ENCODE data around the gene IL2RA.
"Not testable (repeated sequence)": the region's sequence is repeated elsewhere in the genome, so short reads cannot be mapped to it uniquely, and the experiment has no call there.

IL2RA gene

DNA sequence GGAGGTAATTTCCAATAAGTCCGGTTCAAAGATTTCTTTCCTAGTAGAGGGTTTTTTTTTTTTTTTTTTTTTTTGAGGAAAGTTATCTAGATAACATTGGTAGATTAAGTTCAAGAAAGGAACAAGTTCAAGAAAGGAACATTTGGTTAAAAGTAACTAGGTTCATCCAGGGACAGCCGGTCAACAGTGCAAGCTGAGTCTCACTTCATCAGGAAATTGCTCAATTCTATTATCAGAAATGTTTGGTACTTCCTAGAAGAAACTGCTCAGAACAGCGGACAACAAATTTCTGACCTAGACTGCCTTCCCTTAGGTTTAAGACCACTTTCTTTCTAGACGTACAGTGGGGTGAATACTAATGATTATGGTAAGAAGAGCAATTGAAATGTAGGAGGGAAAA, 3.7 kb upstream of the IL2RA start:
- Histone ChIP-seq H3K36me3 (ENCODE audit: insufficient read depth, low read depth, low read length) (no peaks in the 10 kb centered on the region), H3K4me1 (ENCODE audit: insufficient read depth, low read length) (no peaks in the 10 kb centered on the region), H3K4me3 (ENCODE audit: low read length) (no peak overlapping the region), H3K27ac (ENCODE audit: low read length) (no peak overlapping the region), H3K27me3 (ENCODE audit: insufficient read depth, low read length) (no peaks in the 10 kb centered on the region), H3K9ac (ENCODE audit: low read depth, low read length) (no peak overlapping the region), H3K9me3 (ENCODE audit: insufficient read depth, low read depth, low read length) (no peaks in the 10 kb centered on the region)

DNA sequence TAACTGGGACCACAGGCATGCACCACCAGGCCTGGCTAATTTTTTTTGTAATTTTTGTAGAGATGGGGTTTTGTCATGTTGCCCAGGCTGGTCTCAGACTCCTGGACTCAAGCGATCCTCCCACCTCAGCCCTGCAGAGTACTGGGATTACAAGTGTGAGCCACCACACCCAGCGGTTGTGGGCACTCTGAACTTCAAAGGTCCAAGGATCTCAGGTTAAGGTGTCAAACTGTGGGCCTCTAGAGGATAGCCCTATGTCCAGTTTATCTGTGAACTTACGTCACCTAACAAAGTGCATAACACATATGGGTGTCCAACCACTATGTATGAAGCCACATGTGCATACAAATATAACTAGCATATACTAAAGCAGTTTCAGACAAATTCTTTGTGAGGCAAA, 3.2 kb upstream of the IL2RA start:
- Histone ChIP-seq H3K27me3 (ENCODE audit: insufficient read depth, low read length) (no peaks in the 10 kb centered on the region), H3K9ac (ENCODE audit: low read depth, low read length) (no peak overlapping the region), H3K27ac (ENCODE audit: low read length) (no peak overlapping the region), H3K4me1 (ENCODE audit: insufficient read depth, low read length) (no peaks in the 10 kb centered on the region), H3K36me3 (ENCODE audit: insufficient read depth, low read depth, low read length) (no peaks in the 10 kb centered on the region), H3K4me3 (ENCODE audit: low read length) (no peak overlapping the region), H3K9me3 (ENCODE audit: insufficient read depth, low read depth, low read length) (no peaks in the 10 kb centered on the region)

DNA sequence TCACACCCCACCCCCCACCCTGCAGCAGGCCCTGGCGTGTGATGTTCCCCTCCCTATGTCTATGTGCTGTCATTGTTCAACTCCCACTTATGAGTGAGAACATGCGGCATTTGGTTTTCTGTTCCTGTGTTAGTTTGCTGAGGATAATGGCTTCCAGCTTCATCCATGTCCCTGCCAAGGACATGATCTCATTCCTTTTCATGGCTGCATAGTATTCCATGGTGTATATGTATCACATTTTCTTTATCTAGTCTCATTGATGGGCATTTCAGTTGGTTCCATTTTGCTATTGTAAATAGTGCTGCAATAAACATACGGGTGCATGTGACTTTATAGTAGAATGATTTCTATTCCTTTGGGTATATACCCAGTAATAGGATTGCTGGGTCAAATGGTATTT, 2.6 kb upstream of the IL2RA start:
- not testable (repeated sequence) for H3K4me1 ChIP-seq (ENCODE audit: insufficient read depth, low read length); H3K9ac ChIP-seq (ENCODE audit: low read depth, low read length); H3K4me3 ChIP-seq (ENCODE audit: low read length); H3K27ac ChIP-seq (ENCODE audit: low read length); H3K9me3 ChIP-seq (ENCODE audit: insufficient read depth, low read depth, low read length); H3K36me3 ChIP-seq (ENCODE audit: insufficient read depth, low read depth, low read length); H3K27me3 ChIP-seq (ENCODE audit: insufficient read depth, low read length)

DNA sequence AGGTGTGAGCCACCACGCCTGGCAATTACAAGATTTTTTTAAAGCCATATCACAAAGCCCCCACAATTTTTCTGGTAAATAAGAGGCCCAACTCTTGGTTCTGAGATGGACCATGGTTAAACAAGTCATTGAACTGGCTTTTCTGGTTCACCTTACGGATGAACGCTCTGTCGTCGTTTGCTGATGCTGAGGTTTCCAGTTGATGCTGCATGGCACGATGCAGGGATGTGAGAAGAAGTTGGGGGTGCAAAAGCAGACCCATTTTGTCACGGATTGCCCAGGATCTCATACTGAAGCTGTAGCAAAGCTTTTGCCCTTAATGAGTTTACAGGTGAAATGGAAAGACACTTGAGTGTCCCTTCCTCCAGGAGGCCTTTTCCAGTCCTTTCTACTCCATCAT, 2.0 kb upstream of the IL2RA start:
- H3K36me3 ChIP-seq (ENCODE audit: insufficient read depth, low read depth, low read length): no peaks in the 10 kb centered on the region
- H3K4me3 ChIP-seq (ENCODE audit: low read length): no peak overlapping the region
- no peak overlapping the region for H3K9ac ChIP-seq (ENCODE audit: low read depth, low read length)
- no peaks in the 10 kb centered on the region for H3K27me3 ChIP-seq (ENCODE audit: insufficient read depth, low read length)
- H3K4me1 ChIP-seq (ENCODE audit: insufficient read depth, low read length): no peaks in the 10 kb centered on the region
- no peak overlapping the region for H3K27ac ChIP-seq (ENCODE audit: low read length)
- no peaks in the 10 kb centered on the region for H3K9me3 ChIP-seq (ENCODE audit: insufficient read depth, low read depth, low read length)

DNA sequence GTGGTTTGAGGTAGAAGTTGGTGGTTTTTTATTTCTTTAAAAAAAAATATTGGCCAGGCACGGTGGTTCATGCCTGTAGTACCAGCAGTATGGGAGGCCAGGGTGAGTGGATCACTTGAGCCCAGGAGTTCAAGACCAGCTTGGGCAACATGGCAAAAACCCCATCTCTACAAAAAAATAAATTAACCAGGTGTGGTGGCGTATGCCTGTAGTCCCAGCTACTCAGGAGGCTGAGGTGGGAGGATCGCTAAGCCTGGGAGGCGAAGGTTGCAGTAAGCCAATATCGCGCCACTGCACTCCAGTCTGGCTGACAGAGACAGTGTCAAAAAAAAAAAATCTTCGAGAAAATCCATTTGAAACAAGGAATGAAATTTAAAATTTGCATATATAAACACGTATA, 1.1 kb downstream of the IL2RA start:
- H3K27me3 ChIP-seq (ENCODE audit: insufficient read depth, low read length): no peaks in the 10 kb centered on the region

DNA sequence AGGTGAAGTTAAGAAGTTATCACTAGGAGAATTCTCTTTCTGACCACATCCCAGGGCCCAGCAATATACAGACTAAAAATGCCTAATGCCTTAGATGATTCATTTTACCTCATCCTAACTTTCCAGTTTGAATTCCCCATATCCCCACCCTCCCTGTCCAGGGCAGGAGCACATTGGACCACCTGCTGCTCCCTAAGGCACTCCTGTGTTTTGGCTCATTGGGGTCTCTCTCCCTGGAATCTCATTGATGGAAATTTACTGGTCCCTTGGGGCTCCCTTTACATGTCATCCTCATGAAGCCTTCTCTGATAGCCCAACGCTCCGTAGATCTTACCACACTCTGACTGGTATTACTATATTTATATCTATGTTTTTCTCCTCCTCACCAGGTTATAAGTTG, 2.7 kb downstream of the IL2RA start:
- Histone ChIP-seq H3K27ac (ENCODE audit: low read length) (no peak overlapping the region), H3K4me1 (ENCODE audit: insufficient read depth, low read length) (no peaks in the 10 kb centered on the region), H3K4me3 (ENCODE audit: low read length) (no peak overlapping the region), H3K9ac (ENCODE audit: low read depth, low read length) (no peak overlapping the region), H3K36me3 (ENCODE audit: insufficient read depth, low read depth, low read length) (no peaks in the 10 kb centered on the region), H3K27me3 (ENCODE audit: insufficient read depth, low read length) (no peaks in the 10 kb centered on the region), H3K9me3 (ENCODE audit: insufficient read depth, low read depth, low read length) (no peaks in the 10 kb centered on the region)

More for the DNA sequence above, 1.1 kb downstream of the IL2RA start:
- Histone ChIP-seq H3K9me3 (ENCODE audit: insufficient read depth, low read depth, low read length) (no peaks in the 10 kb centered on the region), H3K9ac (ENCODE audit: low read depth, low read length) (no peak overlapping the region), H3K36me3 (ENCODE audit: insufficient read depth, low read depth, low read length) (no peaks in the 10 kb centered on the region), H3K4me1 (ENCODE audit: insufficient read depth, low read length) (no peaks in the 10 kb centered on the region), H3K4me3 (ENCODE audit: low read length) (no peak overlapping the region), H3K27ac (ENCODE audit: low read length) (no peak overlapping the region)

DNA sequence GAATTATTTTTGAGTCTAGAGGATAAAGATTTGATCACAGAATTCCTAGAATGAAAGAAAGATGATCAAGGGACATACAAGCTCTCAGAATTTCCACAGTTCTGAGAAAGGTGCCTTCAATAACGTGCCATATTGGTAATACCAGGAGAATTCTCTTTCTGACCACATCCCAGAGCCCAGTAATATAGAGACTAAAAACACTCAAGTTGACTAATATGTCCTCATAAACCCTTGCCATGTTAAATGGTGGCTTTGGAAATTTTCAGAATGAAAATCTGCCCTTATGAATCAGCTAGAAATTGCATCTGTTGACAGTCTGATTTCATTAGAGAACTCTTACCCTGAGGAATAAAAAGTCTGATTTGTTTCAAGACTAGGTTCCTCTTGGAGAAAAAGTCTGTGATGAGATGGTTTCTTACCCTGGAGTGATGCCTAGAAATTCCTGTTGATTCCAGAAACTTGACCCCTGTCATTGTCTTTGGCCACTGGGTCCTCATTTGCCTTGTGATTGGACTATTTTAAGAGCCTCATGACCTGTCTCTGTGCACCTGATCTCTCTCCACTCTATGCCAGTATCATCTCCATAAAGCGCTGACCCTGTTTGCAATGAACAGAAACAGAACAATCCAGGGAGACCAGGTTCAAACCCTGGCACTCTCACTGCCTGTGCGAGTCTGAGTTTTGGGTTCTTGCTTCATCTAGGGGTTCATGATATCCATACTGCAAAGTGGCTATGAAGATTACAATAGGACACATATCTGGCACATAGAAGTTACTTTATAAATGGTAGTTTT, 3.3 kb downstream of the IL2RA start:
- Histone ChIP-seq H3K27ac (ENCODE audit: low read length) (no peak overlapping the region), H3K9ac (ENCODE audit: low read depth, low read length) (no peak overlapping the region), H3K4me1 (ENCODE audit: insufficient read depth, low read length) (no peaks in the 10 kb centered on the region), H3K27me3 (ENCODE audit: insufficient read depth, low read length) (no peaks in the 10 kb centered on the region), H3K36me3 (ENCODE audit: insufficient read depth, low read depth, low read length) (no peaks in the 10 kb centered on the region), H3K9me3 (ENCODE audit: insufficient read depth, low read depth, low read length) (no peaks in the 10 kb centered on the region), H3K4me3 (ENCODE audit: low read length) (no peak overlapping the region)

DNA sequence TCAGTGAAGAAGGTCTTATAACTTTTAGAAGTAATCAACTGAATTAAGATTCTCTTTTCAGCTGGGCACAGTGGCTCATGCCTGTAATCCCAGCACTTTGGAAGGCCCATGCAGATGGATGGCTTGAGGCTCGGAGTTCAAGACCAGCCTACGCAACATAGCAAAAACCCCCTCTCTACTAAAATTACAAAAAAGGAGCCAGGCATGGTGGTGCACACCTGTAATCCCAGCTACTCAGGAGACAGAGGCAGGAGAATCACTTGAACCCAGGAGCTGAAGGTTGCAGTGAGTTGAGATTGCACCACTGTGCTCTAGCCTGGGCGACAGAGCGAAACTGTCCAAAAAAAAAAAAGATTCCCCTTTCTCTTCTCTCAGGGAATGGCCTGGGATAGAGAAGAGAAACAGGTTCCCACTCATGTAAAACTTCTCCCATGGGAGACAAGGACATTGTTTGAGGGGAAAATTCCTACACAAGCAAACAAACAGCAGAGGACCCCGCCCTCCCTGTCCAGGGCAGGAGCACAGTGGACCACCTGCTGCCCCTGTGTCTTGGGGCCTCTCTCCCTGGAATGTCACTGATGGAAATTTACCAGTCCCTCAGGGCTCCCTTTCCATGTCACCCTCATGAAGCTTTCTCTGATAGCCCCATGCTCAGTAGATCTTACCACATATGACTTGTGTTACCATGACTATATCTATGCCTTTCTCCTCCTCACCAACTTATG, 5.6 kb downstream of the IL2RA start:
- H3K9me3 ChIP-seq (ENCODE audit: insufficient read depth, low read depth, low read length): no peaks in the 10 kb centered on the region
- no peaks in the 10 kb centered on the region for H3K27me3 ChIP-seq (ENCODE audit: insufficient read depth, low read length)
- H3K4me1 ChIP-seq (ENCODE audit: insufficient read depth, low read length): no peaks in the 10 kb centered on the region
- H3K4me3 ChIP-seq (ENCODE audit: low read length): no peak overlapping the region
- H3K27ac ChIP-seq (ENCODE audit: low read length): no peak overlapping the region
- H3K36me3 ChIP-seq (ENCODE audit: insufficient read depth, low read depth, low read length): no peaks in the 10 kb centered on the region
- H3K9ac ChIP-seq (ENCODE audit: low read depth, low read length): no peak overlapping the region

DNA sequence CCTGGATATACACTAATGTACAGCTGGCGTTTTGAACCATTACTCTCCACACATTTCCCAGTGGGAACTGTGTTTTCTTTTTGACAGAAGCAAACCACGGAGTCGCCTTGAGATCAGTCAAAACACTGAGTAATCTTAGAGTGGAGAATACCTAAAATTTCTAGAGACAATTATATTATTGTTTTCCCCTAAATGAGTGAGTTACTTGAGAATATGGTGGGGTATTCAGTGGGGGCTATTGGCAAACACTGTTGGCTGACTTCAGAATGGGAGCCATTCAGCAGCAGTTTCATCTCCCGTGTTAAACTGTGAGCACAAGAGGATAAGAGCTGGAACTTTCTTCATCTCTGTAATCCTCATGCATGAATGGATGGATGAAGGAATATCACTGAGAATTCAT, 6.2 kb downstream of the IL2RA start:
- no peak overlapping the region for H3K4me3 ChIP-seq (ENCODE audit: low read length)
- no peaks in the 10 kb centered on the region for H3K27me3 ChIP-seq (ENCODE audit: insufficient read depth, low read length)
- H3K36me3 ChIP-seq (ENCODE audit: insufficient read depth, low read depth, low read length): no peaks in the 10 kb centered on the region
- no peak overlapping the region for H3K27ac ChIP-seq (ENCODE audit: low read length)
- H3K9me3 ChIP-seq (ENCODE audit: insufficient read depth, low read depth, low read length): no peaks in the 10 kb centered on the region
- H3K9ac ChIP-seq (ENCODE audit: low read depth, low read length): no peak overlapping the region
- no peaks in the 10 kb centered on the region for H3K4me1 ChIP-seq (ENCODE audit: insufficient read depth, low read length)

DNA sequence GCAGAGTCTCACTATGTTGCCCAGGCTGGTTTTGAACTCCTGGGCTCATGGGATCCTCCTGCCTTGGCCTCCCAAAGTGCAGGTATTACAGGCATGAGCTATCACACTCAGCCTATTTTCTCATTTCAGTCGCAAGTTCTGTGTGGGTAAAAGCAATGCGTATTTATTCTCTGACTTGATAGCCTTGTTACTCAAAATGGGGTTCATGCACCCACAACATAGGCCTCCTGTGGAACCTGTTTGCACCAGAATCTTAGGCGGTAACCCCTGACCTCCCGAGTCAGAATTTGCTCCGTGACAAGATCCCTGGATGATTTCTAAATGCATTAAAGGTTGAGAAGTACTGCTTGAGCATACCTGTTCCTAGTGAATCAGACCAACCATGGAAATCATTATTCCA, 7.3 kb downstream of the IL2RA start:
- Histone ChIP-seq H3K36me3 (ENCODE audit: insufficient read depth, low read depth, low read length) (no peaks in the 10 kb centered on the region), H3K27ac (ENCODE audit: low read length) (no peak overlapping the region), H3K9ac (ENCODE audit: low read depth, low read length) (no peak overlapping the region), H3K9me3 (ENCODE audit: insufficient read depth, low read depth, low read length) (no peaks in the 10 kb centered on the region), H3K4me1 (ENCODE audit: insufficient read depth, low read length) (no peaks in the 10 kb centered on the region), H3K27me3 (ENCODE audit: insufficient read depth, low read length) (no peaks in the 10 kb centered on the region), H3K4me3 (ENCODE audit: low read length) (no peak overlapping the region)

DNA sequence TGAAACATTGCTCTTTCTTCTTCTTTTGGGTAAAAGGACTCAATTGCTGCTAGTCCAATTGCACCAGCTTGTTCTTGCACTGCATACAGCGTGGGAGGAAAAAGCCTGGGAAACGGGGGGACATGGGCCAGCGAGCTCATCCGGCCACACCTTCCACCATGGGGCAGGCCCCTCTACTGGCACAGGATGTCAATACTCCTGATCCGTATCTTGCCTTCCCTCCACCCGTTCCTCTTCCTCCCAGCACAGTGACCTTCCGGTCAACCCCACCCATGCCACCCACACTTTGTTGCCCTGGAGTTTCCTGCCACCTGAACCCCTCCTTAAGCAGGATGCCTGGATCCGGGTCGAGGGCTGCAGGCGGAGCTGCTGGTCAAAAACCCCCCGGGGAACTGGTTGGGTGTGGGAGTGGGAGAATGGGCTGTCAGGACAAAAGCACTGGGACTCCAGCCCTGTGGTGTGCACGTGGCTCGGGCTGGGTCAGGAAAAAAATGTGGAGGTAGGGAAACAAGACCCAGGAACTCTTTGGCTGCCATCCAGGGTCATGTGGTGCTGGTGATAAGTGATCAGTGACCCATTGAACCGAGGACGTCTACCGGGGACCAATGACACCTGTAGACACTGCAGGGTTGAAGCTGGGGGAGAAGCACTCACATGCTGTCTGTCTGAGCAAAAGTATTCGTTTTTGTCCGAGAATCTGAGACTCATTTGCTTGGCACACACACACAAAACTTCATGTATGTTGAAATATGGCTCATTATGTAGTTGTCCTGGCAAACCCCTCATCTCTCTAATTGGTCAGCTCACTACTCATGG, 8.1 kb downstream of the IL2RA start:
- Histone ChIP-seq H3K27me3 (ENCODE audit: insufficient read depth, low read length) (no peaks in the 10 kb centered on the region), H3K4me3 (ENCODE audit: low read length) (no peak overlapping the region), H3K27ac (ENCODE audit: low read length) (no peak overlapping the region), H3K36me3 (ENCODE audit: insufficient read depth, low read depth, low read length) (no peaks in the 10 kb centered on the region), H3K9me3 (ENCODE audit: insufficient read depth, low read depth, low read length) (no peaks in the 10 kb centered on the region), H3K9ac (ENCODE audit: low read depth, low read length) (no peak overlapping the region), H3K4me1 (ENCODE audit: insufficient read depth, low read length) (no peaks in the 10 kb centered on the region)

All from iPS-20b (cell line).